ENCODE measurements around the gene ACOX3.

DNA sequence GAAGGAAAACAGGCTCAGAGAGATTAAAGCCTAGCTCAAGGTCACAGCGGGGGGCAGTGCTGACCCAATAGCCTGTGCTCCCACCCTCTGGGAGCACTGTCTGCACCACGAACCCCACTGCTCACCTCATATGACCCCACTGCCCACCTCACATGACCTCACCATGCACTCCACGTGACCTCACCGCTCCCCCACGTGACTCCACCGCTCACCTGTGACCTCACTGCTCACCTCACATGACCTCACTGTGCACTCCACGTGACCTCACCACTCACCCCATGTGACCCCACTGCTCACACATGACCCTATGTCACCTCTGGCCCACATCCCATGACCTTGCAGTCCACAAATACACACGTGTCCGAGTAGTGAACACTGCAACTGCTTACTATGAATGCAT is 55.4 kb downstream of the ACOX3 start:
- TF ChIP-seq, protein P1, sequence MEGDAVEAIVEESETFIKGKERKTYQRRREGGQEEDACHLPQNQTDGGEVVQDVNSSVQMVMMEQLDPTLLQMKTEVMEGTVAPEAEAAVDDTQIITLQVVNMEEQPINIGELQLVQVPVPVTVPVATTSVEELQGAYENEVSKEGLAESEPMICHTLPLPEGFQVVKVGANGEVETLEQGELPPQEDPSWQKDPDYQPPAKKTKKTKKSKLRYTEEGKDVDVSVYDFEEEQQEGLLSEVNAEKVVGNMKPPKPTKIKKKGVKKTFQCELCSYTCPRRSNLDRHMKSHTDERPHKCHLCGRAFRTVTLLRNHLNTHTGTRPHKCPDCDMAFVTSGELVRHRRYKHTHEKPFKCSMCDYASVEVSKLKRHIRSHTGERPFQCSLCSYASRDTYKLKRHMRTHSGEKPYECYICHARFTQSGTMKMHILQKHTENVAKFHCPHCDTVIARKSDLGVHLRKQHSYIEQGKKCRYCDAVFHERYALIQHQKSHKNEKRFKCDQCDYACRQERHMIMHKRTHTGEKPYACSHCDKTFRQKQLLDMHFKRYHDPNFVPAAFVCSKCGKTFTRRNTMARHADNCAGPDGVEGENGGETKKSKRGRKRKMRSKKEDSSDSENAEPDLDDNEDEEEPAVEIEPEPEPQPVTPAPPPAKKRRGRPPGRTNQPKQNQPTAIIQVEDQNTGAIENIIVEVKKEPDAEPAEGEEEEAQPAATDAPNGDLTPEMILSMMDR (conservative IDR thresholded peaks at IDR 0.05): no peak
- TF ChIP-seq EZH2 (IDR thresholded peaks at IDR 0.05; ENCODE audit: low read depth): no peak
